GM23338 (cell line): ENCODE results near the gene ZFYVE28. TPM values are rescaled to one million over a fixed set of nuclear protein-coding genes. Genes with fewer than 3 reads are reported as not detected.

ENCODE experiments used
- ATAC-seq: fragments of 200-7000 bp; cut with Tn5 transposase; 3 replicates; pipeline ENCODE4 v1.9.1; 2020
- DNase-seq: peaks from one replicate; pipeline ENCODE4 v3.0.0-alpha.2; 2015; ENCODE audit warnings: low spot score
- H2AFZ ChIP-seq: fragments of 200-600 bp; sonication (generic); 2 replicates; pipeline ENCODE4 v1.8.0; 2016; ENCODE audit warnings: antibody characterized with exemption, mild to moderate bottlenecking, moderate library complexity
- H3F3A ChIP-seq: fragments of 200-600 bp; sonication (generic); replicated peaks from 2 replicates; pipeline ENCODE4 v1.8.0; 2017; ENCODE audit warnings: antibody characterized with exemption, mixed run types, low read depth
- H3K27ac ChIP-seq: fragments of 200-600 bp; sonication (generic); 2 replicates; pipeline ENCODE4 v1.6.1; 2016; ENCODE audit warnings: low read depth
- H3K27me3 ChIP-seq: fragments of 200-600 bp; sonication (generic); 2 replicates; pipeline ENCODE4 v1.8.0; 2016; ENCODE audit warnings: mild to moderate bottlenecking, mixed run types, moderate library complexity; ENCODE audit not compliant: insufficient read depth
- H3K36me3 ChIP-seq: fragments of 200-600 bp; sonication (generic); 2 replicates; pipeline ENCODE4 v1.8.0; 2016; ENCODE audit warnings: mild to moderate bottlenecking; ENCODE audit not compliant: insufficient read depth
- H3K4me1 ChIP-seq: fragments of 200-600 bp; sonication (generic); 2 replicates; pipeline ENCODE4 v1.8.0; 2016; ENCODE audit warnings: mild to moderate bottlenecking, moderate library complexity; ENCODE audit not compliant: insufficient read depth
- H3K4me2 ChIP-seq: fragments of 200-600 bp; sonication (generic); 2 replicates; pipeline ENCODE4 v1.7.1; 2017; ENCODE audit warnings: mixed run types
- H3K4me3 ChIP-seq: fragments of 200-600 bp; sonication (generic); 2 replicates; pipeline ENCODE4 v1.6.1; 2016; ENCODE audit warnings: mixed run types
- H3K79me2 ChIP-seq: fragments of 200-600 bp; sonication (generic); replicated peaks from 2 replicates; pipeline ENCODE4 v1.8.0; 2017; ENCODE audit warnings: mild to moderate bottlenecking; ENCODE audit not compliant: insufficient read depth
- H3K9me2 ChIP-seq: fragments of 200-600 bp; sonication (generic); 2 replicates; pipeline ENCODE4 v1.8.0; 2017; ENCODE audit not compliant: insufficient read depth
- H4K20me1 ChIP-seq: fragments of 200-600 bp; sonication (generic); replicated peaks from 2 replicates; pipeline ENCODE4 v1.8.0; 2017; ENCODE audit warnings: mild to moderate bottlenecking; ENCODE audit not compliant: insufficient read depth
- H3K27ac Mint-ChIP-seq: 2 replicates; pipeline ENCODE4 v1.8.0; 2020; ENCODE audit warnings: inconsistent platforms, mild to moderate bottlenecking, moderate library complexity, mixed read lengths
- H3K27me3 Mint-ChIP-seq: 3 replicates; pipeline ENCODE4 v1.8.0; 2022; ENCODE audit warnings: low read depth, mild to moderate bottlenecking, moderate library complexity, mixed read lengths, inconsistent platforms; ENCODE audit not compliant: insufficient read depth, poor library complexity
- H3K36me3 Mint-ChIP-seq: 3 replicates; pipeline ENCODE4 v1.8.0; 2021; ENCODE audit warnings: low read depth, mild to moderate bottlenecking, inconsistent platforms, moderate library complexity, mixed read lengths
- H3K4me1 Mint-ChIP-seq: 3 replicates; pipeline ENCODE4 v1.8.0; 2020; ENCODE audit warnings: mild to moderate bottlenecking, inconsistent platforms, mixed read lengths
- H3K4me3 Mint-ChIP-seq: 3 replicates; pipeline ENCODE4 v1.8.0; 2021; ENCODE audit warnings: moderate library complexity, mild to moderate bottlenecking, inconsistent platforms, mixed read lengths
- H3K9me3 Mint-ChIP-seq: 3 replicates; pipeline ENCODE4 v1.8.0; 2020; ENCODE audit warnings: moderate library complexity, mild to moderate bottlenecking, inconsistent platforms, mixed read lengths
- CREB1 ChIP-seq: fragments of 250-450 bp; sonication (Bioruptor Pico); IDR thresholded peaks from 2 replicates; pipeline ENCODE4 v1.5.0; 2020; ENCODE audit warnings: low read depth, mild to moderate bottlenecking, moderate library complexity
- EZH2 ChIP-seq: fragments of 200-600 bp; sonication (generic); IDR thresholded peaks from one replicate; pipeline ENCODE4 v1.8.0; 2017; ENCODE audit warnings: antibody characterized with exemption, mild to moderate bottlenecking, low read depth; ENCODE audit not compliant: unreplicated experiment
- EZH2phosphoT487 ChIP-seq: fragments of 200-600 bp; sonication (generic); IDR thresholded peaks from one replicate; pipeline ENCODE4 v1.8.1; 2018; ENCODE audit warnings: antibody characterized with exemption; ENCODE audit not compliant: unreplicated experiment
- JUNB ChIP-seq: IDR thresholded peaks from one replicate; pipeline ENCODE4 v1.6.1; 2016; ENCODE audit warnings: antibody characterized with exemption; ENCODE audit not compliant: unreplicated experiment
- NANOG ChIP-seq: IDR thresholded peaks from 2 replicates; pipeline ENCODE4 v1.6.1; 2016; ENCODE audit warnings: antibody characterized with exemption, borderline replicate concordance
- POLR2AphosphoS5 ChIP-seq: IDR thresholded peaks from 2 replicates; pipeline ENCODE4 v1.6.1; 2016; ENCODE audit warnings: antibody characterized with exemption, low read depth
- REST ChIP-seq: IDR thresholded peaks from one replicate; pipeline ENCODE4 v1.6.1; 2018; ENCODE audit warnings: antibody characterized with exemption; ENCODE audit not compliant: unreplicated experiment
- STAT1 ChIP-seq: IDR thresholded peaks from one replicate; pipeline ENCODE4 v1.6.1; 2016; ENCODE audit warnings: antibody characterized with exemption; ENCODE audit not compliant: unreplicated experiment
- ZNF114 ChIP-seq: fragments of 250-450 bp; sonication (Bioruptor Pico); IDR thresholded peaks from 2 replicates; pipeline ENCODE4 v1.5.0; 2020; ENCODE audit warnings: mild to moderate bottlenecking, moderate library complexity
- ZNF331 ChIP-seq: fragments of 250-450 bp; sonication (Bioruptor Pico); IDR thresholded peaks from 2 replicates; pipeline ENCODE4 v1.5.0; 2020; ENCODE audit warnings: low read depth, mild to moderate bottlenecking, moderate library complexity
- polyA plus RNA-seq: library from polyadenylated mRNA; unstranded; fragments of >200 nt; fragmentation: Nextera tagmentation; extraction: Ambion mirVana; gene quantifications from 2 replicates; pipeline ENCODE4 v1.2.1, GENCODE V29; 2016
- total RNA-seq: library from RNA; depleted of rRNA; stranded (reverse); fragments of >200 nt; shearing (Covaris generic); gene quantifications from 2 replicates; pipeline ENCODE4 v1.2.3, GENCODE V29; 2014
- TF ChIP-seq, protein P1 (sequence below): IDR thresholded peaks from 2 replicates; pipeline ENCODE4 v1.6.1; 2016; ENCODE audit warnings: antibody characterized with exemption
- TF ChIP-seq, protein P2 (sequence below): fragments of 250-450 bp; sonication (Bioruptor Pico); IDR thresholded peaks from 2 replicates; pipeline ENCODE4 v1.5.0; 2020; ENCODE audit warnings: mild to moderate bottlenecking, moderate library complexity
- TF ChIP-seq, protein P3 (sequence below), 2 experiments: fragments of 200-600 bp in 1 of 2; sonication (generic) in 1 of 2; conservative IDR thresholded peaks; 2 replicates each; pipeline versions ENCODE4 v1.5.1 to v1.6.1; 2016 to 2017; ENCODE audit warnings: antibody characterized with exemption in 2 of 2, low read depth in 2 of 2, mild to moderate bottlenecking in 2 of 2, moderate library complexity in 1 of 2

ZFYVE28 gene
- total and polyA plus RNA-seq, 2 experiments from 2014 or later: 2.6 to 4.6 TPM

- Histone ChIP-seq H3K9me2 (no peaks in the 10 kb centered on the region), H2AFZ (no peak overlapping the region), H3K27me3 (no peaks in the 10 kb centered on the region), H3K4me3 (no peak overlapping the region), H3K4me2 (no peak overlapping the region), H3K36me3 (no peaks in the 10 kb centered on the region), H3K27ac (no peak overlapping the region), H4K20me1 (no peaks in the 10 kb centered on the region), H3K4me1 (peaks cover 5% of the 10 kb centered on the region; the same call in 1 of the 2 replicates), H3K79me2 (no peaks in the 10 kb centered on the region), H3F3A (no peaks in the 10 kb centered on the region)
- Mint-ChIP-seq H3K4me1 (peaks cover 15% of the 10 kb centered on the region), H3K4me3 (no peak overlapping the region), H3K9me3 (no peaks in the 10 kb centered on the region), H3K27ac (no peak overlapping the region), H3K36me3 (no peaks in the 10 kb centered on the region; the same call in 2 of the 3 replicates), H3K27me3 (peaks cover 7% of the 10 kb centered on the region)
- TF ChIP-seq CREB1 (CRISPR knock-in tag): no peak
- TF ChIP-seq STAT1: no peak
- TF ChIP-seq JUNB: no peak
- TF ChIP-seq, protein P1, sequence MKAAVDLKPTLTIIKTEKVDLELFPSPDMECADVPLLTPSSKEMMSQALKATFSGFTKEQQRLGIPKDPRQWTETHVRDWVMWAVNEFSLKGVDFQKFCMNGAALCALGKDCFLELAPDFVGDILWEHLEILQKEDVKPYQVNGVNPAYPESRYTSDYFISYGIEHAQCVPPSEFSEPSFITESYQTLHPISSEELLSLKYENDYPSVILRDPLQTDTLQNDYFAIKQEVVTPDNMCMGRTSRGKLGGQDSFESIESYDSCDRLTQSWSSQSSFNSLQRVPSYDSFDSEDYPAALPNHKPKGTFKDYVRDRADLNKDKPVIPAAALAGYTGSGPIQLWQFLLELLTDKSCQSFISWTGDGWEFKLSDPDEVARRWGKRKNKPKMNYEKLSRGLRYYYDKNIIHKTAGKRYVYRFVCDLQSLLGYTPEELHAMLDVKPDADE: no peak
- TF ChIP-seq NANOG: no peak
- no peak for TF ChIP-seq ZNF114 (CRISPR knock-in tag)
- TF ChIP-seq, protein P2, sequence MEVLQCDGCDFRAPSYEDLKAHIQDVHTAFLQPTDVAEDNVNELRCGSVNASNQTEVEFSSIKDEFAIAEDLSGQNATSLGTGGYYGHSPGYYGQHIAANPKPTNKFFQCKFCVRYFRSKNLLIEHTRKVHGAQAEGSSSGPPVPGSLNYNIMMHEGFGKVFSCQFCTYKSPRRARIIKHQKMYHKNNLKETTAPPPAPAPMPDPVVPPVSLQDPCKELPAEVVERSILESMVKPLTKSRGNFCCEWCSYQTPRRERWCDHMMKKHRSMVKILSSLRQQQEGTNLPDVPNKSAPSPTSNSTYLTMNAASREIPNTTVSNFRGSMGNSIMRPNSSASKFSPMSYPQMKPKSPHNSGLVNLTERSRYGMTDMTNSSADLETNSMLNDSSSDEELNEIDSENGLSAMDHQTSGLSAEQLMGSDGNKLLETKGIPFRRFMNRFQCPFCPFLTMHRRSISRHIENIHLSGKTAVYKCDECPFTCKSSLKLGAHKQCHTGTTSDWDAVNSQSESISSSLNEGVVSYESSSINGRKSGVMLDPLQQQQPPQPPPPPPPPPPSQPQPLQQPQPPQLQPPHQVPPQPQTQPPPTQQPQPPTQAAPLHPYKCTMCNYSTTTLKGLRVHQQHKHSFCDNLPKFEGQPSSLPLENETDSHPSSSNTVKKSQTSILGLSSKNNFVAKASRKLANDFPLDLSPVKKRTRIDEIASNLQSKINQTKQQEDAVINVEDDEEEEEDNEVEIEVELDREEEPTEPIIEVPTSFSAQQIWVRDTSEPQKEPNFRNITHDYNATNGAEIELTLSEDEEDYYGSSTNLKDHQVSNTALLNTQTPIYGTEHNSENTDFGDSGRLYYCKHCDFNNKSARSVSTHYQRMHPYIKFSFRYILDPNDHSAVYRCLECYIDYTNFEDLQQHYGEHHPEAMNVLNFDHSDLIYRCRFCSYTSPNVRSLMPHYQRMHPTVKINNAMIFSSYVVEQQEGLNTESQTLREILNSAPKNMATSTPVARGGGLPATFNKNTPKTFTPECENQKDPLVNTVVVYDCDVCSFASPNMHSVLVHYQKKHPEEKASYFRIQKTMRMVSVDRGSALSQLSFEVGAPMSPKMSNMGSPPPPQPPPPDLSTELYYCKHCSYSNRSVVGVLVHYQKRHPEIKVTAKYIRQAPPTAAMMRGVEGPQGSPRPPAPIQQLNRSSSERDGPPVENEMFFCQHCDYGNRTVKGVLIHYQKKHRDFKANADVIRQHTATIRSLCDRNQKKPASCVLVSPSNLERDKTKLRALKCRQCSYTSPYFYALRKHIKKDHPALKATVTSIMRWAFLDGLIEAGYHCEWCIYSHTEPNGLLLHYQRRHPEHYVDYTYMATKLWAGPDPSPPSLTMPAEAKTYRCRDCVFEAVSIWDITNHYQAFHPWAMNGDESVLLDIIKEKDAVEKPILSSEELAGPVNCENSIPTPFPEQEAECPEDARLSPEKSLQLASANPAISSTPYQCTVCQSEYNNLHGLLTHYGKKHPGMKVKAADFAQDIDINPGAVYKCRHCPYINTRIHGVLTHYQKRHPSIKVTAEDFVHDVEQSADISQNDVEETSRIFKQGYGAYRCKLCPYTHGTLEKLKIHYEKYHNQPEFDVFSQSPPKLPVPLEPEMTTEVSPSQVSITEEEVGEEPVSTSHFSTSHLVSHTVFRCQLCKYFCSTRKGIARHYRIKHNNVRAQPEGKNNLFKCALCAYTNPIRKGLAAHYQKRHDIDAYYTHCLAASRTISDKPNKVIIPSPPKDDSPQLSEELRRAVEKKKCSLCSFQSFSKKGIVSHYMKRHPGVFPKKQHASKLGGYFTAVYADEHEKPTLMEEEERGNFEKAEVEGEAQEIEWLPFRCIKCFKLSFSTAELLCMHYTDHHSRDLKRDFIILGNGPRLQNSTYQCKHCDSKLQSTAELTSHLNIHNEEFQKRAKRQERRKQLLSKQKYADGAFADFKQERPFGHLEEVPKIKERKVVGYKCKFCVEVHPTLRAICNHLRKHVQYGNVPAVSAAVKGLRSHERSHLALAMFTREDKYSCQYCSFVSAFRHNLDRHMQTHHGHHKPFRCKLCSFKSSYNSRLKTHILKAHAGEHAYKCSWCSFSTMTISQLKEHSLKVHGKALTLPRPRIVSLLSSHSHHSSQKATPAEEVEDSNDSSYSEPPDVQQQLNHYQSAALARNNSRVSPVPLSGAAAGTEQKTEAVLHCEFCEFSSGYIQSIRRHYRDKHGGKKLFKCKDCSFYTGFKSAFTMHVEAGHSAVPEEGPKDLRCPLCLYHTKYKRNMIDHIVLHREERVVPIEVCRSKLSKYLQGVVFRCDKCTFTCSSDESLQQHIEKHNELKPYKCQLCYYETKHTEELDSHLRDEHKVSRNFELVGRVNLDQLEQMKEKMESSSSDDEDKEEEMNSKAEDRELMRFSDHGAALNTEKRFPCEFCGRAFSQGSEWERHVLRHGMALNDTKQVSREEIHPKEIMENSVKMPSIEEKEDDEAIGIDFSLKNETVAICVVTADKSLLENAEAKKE (CRISPR knock-in tag): no peak
- TF ChIP-seq REST: no peak
- no peak for TF ChIP-seq POLR2AphosphoS5
- no peak for TF ChIP-seq EZH2
- TF ChIP-seq ZNF331 (CRISPR knock-in tag): no peak
- no peak for TF ChIP-seq EZH2phosphoT487
- TF ChIP-seq, protein P3, sequence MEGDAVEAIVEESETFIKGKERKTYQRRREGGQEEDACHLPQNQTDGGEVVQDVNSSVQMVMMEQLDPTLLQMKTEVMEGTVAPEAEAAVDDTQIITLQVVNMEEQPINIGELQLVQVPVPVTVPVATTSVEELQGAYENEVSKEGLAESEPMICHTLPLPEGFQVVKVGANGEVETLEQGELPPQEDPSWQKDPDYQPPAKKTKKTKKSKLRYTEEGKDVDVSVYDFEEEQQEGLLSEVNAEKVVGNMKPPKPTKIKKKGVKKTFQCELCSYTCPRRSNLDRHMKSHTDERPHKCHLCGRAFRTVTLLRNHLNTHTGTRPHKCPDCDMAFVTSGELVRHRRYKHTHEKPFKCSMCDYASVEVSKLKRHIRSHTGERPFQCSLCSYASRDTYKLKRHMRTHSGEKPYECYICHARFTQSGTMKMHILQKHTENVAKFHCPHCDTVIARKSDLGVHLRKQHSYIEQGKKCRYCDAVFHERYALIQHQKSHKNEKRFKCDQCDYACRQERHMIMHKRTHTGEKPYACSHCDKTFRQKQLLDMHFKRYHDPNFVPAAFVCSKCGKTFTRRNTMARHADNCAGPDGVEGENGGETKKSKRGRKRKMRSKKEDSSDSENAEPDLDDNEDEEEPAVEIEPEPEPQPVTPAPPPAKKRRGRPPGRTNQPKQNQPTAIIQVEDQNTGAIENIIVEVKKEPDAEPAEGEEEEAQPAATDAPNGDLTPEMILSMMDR (conservative IDR thresholded peaks at IDR 0.05; ENCODE audit: low read depth in 2 of 2): no peak
- ATAC-seq (no peak), DNase-seq (peak; percentile 32)
Observed at GRCh38 chr4:2255501-2256155, 162.8 kb downstream of the ZFYVE28 start.
